Inflammatory macrophage (primary cell): ENCODE data around the gene BTN1A1.
"Not testable (repeated sequence)": the region's sequence is repeated elsewhere in the genome, so short reads cannot be mapped to it uniquely, and the experiment has no call there.

ENCODE experiments used
- DNase-seq, 2 donors: peaks; one replicate each; pipeline ENCODE4 v3.0.0-alpha.2; 2020 to 2022

Gene BTN1A1

DNA sequence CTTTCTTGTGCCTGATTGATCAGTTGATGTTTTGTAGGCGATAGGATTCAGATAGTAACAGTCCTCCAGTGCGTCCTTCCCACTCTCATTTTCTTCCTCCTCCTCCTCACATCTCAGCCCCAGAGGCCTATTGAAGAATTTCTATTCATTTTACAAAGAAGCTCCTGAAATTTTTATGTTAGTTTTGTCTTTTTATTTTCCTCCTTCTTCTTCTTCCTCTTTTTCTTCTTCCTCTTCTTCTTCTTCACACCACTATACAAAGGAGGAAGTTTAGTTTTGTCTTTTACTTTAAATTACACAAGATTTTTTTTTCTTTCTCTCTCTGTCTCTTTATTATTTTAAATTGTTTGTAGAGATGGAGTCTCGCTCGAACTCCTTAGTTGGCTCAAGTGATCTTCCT lies 23.2 kb upstream of the BTN1A1 start:
- peak in 1 of 2 donors; percentile 51 for DNase-seq

DNA sequence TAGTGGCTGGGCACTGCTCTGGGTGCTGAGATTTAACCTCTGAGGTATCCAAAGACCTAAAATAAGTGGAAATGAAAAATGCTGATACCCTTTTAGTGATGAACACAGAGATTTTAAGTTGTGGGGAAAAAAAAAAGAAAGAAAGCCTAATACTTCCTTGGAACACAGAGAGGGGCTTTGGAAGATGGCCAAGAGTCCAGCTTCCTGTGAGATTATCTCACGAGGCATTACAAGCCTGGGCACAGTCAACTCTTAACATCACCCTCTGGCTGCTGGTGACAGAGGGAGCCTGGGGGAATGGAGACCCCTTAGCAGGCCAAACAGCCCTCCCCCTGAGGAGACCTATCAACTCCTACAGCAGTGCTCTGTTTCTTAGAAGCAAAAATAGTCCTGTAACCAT lies 22.7 kb upstream of the BTN1A1 start:
- no peak for DNase-seq

DNA sequence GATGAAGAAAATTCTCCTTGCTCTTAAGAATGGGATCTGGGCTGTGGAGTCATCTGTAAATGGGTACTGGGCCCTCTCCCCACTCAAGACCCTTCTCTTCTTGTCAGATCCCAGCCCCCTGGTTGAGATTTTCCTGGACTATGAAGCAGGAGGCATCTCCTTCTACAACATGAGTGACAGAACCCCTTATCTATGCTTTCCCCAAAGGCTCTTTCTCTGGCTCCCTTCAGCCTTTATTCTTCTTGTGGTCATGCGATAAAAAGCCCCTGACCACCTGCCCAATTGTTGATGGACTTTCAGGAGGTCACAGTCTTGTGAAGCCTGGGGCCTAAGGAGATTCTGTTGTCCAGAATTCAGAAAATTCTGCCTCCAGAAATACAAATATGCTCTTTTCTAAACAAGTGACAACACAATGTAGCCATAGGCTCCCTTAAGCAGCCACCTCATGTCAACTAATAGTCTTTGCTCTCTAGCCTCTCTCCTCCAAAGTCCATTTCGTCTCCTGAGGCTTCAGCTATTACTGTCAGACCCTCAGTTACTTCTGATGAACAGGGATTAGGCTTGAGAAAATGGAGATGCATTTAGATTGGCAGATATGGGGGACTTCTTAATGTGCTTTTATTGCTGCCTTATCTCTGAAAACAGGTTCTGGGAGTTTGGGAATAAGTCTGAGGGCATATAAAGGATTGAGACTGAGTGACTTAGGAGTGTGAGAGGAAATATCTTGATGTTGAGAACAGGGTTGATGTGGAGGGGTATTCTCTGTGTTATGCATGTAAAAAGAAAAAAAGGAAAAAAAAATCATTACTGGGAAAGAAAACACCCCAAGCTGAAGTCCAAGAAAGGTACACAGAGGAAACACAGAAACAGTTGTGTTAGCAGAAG lies 21.8 kb upstream of the BTN1A1 start:
- DNase-seq, result no peak

DNA sequence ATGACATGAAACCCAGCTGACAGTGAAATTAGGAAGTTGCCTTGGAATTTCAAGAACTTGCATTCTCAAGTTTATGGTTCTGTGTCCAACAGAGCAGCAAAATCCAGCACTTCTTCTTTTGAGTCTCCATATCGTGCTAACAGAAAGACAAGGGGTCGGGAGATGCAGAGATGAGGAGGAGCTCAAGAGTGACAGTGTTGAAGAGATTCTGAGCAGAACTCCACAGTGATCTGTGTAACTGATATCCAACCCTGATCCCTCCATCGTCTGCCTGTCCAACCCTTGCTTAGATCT lies 21.2 kb upstream of the BTN1A1 start:
- DNase-seq, result peak; percentile 83 to 84

DNA sequence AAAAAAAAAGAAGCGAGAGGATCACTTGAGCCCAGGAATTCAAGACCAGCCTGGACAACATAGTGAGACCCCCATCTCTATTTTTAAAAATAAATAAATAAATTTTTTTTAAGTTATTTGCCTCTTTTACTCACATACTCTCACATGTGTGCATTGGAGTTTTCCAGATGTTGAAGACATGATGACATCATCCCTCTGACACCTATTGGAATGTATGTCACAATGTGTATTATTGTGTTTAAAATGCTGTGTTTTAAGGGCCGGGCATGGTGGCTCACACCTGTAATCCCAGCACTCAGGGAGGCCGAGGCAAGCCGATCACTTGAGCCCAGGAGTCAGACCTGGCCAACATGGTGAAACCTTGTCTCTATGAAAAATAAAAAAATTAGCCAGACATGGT lies 17.8 kb upstream of the BTN1A1 start:
- no peak for DNase-seq

DNA sequence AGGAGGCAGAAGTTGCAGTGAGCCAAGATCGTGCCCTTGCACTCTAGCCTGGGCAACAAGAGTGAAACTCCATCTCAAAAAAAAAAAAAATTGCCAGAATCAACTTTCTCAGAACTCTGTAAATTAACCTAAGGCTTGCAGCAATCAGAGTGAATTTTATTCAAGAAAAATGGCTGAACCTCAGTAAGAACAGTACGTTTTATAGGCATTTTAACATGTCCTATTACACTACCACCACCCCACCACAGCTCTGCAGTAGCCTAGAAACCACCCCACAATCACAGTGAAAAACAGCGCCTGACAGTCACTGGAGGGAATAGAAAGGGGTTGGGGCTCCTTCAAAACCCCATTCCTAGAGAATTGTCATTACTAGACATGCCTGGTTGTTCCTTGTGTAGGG lies 16.4 kb upstream of the BTN1A1 start:
- no peak for DNase-seq

DNA sequence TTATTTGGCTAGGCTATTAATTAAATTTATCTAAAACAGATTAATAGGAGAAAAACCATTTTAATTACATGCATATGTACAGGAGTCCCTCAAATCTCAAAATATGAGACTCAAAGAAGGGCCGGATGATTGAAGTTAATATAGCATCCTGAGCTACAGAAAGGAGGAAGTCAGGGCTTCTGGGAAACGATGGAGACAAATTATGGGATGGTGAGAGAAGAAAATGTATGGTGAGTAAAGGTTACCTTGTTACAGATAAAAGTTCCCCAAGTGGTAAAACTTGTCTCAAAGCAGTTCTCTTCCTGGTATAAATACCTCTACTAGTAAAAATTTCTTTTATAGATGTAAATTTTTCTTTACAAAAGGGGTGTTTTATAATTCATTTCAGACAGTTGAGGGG lies 15.9 kb upstream of the BTN1A1 start:
- no peak for DNase-seq

DNA sequence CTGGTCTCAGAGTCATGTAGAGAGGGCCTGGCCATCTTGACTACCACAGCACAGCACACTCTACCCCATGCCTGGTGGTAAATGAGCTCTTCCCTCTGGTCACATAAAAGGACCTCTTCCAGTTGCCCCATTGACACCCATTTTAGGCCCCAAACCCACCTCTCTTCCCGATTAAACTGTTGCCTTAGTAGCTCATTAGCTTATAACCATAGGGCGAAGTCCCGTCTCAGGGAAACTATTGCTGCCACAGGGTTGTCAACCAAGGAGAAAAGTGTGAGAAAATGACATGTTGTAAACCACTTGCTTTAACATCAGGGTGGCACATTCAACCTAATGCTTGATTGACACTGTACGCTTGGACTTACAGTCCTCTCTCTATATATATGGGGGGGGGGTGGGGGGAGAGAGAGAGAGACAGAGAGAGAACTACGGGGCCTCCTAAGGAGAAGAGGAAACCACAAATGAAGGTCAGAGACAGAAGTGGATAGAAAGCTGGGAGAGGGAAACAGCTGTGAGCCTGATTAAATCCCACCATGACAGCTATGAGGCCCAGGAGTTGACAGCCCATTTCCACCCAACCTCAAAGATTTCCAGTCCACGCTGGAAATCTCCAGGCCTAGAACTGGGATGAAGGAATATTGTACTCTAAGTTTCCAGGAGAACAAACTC lies 14.9 kb upstream of the BTN1A1 start:
- no peak for DNase-seq

DNA sequence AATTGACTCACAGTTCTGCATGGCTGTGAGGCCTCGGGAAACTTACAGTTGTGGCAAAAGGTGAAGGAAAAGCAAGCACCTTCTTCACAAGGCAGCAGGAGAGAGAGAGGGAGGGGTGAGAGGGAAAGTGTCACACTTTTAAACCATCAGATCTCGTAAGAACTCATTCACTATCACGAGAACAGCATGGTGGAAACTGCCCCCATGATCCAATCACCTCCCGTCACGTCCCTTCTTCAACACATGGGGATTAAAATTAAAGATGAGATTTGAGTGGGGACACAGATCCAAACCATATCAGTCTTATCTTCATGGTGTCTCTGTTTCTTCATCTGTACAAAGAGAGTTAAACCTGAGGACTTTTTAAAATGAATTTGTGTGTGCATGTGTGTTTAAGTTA lies 13.7 kb upstream of the BTN1A1 start:
- DNase-seq, result no peak

DNA sequence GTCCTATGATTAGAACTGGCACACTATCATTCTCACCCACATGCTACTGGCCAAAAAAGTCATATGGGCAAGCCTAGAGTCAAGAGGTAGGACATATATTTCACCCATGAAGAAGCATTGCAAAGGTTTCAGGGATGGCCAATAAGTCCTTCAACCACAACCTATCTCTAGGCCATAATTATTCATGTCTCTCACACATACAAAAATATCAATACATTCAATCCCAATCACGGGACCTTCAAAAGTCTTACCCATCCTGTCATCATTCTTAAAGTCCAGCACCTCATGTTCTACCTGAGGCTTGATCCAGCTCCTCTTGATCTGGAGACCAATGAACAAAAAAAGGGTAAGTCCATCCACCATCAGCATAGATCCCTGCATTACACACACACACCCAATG lies 12.6 kb upstream of the BTN1A1 start:
- DNase-seq, result no peak

DNA sequence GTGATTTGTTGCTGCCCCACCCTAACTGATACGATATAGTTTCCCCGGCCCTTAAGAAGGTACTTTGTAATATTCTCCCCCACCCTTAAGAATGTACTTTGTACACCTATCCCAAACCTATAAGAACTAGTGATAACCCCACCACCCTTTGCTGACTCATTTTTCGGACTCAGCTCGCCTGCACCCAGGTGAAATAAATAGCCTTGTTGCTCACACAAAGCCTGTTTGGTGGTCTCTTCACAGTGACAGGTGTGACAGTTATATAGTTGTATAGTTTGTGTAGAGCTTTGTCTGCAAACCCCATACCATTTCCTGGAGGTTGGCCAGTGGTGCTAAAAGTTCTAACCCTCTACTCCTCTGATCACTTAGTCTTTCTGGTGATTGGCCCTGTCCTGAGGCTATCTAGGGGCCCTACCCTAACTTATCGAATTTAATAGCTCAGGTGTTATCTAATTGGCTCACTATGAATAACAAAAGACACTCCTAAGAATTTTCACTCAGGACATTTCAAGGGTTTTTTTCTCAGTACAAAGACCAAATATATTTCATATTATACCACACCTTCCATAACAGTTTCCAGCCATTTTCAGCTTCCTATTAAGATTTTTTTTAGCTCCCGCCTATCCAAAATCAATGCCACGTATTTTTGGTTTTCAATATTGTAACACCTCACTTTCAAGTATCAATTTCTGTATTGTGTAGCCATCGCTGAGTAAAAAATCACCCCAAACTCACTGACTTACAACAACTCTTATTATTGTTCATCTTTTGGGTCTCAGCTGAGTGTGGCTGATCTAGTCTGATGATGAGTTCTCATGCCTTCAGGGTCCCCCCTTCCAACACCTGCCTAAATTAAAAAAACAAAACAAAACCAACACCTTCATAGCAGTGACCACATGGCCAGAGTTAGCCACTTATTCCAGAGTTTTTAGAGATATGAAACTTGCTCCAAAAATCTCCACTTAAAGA lies 9.8 kb upstream of the BTN1A1 start:
- DNase-seq, result no peak

DNA sequence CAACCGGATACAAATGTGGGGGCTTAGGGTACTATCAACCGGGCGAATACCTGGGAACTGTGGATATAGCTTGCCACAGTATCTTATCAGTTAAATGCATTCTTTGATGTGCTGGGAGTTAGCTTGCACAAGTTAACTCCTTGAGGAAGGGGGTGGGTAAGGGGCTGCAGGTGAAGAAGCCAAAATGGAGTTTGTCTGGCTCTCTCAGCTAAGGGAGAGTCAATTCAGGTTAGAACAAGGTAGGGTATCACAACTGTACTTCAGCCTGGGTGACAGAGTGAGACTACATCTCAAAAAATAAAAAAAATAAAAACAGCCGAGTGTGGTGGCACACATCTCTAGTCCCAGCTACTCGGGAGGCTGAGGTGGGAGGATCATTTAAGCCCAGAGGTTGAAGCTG lies 8.5 kb upstream of the BTN1A1 start:
- DNase-seq, result no peak

DNA sequence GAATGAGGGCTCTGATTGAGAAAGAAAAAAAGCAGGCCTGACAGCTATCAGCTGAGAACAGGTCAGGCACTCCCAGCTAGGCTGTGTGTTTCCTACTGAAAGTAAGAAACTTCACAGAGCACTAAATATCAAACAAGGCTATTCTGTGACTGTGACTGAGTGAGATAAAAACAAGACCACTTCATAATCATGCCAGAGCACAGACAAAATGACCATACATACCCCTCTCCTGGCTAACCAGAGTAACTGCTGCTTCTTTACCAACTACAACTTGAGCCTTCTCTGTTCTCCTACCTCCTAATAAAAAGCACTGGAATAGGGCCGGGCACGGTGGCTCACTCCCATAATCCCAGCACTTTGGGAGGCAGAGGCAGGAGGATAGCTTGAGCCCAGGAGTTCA lies 6.8 kb upstream of the BTN1A1 start:
- no peak for DNase-seq

DNA sequence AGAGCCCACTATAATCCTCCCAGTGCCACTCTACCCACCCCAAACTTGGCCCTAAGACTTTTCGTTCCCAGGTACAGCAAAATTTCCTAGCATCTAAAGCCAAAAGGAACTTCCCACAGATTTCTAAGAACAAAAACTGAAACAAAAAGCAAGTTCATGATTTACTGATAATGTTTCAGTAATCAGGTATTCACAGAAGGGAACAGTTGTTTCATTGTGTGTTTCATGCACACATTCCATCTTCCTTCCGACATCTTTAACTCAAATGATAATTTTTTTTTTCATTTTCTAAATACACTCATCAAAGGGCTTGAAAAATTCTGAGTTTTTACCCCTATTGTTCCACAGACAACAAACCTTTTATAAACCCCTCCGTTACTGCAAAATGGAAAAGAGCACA lies 6.0 kb upstream of the BTN1A1 start:
- DNase-seq, result no peak

DNA sequence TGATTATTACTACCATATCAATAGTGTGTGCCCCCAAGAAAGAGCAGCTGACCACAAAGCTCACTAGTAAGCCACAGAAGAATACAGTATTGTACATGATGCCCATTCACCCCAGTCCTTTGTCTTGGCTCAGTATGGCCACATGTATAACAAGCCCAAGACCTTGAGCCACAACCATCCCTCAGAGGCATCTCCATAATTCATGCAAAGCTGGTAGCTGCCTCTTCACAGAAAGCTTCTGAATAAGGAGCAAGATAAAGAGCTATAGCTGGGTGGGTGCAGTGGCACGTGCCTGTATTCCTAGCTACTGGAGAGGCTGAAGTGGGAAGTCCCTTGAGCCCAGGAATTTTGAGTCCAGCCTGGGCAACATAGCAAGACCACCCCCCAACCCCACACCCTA lies 4.8 kb upstream of the BTN1A1 start:
- DNase-seq, result no peak

DNA sequence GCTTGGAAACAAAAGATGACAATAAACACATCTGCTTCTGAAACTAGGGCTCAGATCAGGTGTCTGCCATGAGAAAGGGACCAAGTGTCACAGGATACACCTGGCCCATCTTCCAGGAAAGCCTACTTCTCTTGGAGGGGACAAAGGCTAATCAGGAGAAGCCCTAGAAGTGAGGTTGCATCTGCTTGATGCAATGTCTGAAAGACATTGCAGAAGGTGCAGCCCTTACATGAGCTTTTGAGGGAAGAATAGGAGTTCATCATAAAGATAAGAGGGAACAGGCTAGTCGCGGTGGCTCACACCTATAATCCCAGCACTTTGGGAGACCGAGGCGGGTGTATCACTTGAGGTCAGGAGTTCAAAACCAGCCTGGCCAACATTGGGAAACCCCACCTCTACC lies 2.5 kb upstream of the BTN1A1 start:
- DNase-seq, result no peak

DNA sequence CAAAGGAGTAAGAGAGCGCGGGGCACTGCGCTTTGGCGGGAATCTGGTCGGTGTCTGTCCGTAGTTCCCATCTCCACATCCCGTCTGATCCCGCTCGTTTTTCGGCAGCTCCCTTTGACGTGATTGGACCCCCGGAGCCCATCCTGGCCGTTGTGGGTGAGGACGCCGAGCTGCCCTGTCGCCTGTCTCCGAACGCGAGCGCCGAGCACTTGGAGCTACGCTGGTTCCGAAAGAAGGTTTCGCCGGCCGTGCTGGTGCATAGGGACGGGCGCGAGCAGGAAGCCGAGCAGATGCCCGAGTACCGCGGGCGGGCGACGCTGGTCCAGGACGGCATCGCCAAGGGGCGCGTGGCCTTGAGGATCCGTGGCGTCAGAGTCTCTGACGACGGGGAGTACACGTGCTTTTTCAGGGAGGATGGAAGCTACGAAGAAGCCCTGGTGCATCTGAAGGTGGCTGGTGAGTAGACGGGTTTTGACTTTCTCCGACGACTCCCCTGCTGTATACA lies 1.4 kb downstream of the BTN1A1 start:
- peak; percentile 20 to 43 for DNase-seq

DNA sequence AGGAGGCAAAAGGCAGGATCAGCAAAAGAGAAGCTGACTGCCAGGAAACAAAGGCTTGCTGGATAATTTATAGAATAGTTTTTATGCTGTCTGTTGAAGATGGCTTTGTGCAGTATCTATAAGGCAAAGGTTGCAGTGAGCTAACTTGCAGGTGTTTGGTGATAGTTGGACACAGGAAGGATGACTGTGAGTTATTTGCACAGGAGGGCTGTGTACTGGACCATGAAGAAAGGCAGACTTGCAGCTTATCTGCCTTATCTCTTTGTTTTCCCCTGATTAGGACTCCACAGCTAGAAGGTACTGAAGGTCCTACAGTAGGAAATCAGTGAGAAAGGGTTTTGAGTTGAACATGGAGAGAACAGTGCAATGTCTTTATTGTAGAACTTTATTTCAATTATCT lies 2.1 kb downstream of the BTN1A1 start:
- no peak for DNase-seq

DNA sequence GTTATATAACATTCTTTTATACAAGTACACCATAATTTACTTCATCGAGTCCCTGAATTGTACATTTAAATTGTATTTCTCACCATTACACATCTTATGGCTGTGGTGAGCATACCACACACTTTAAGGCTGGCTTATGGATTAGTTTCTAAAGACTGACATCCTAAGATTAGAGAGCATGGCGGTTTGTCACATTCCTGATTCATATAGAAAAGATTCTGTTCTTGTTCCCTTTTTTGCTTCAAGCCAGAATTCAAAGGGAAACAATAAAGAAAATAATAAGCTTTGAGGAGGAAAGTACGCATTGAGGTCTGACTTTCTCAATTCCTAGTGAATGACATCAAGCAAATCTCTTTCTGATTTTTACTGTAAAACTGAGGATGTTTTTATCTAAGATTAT lies 2.5 kb downstream of the BTN1A1 start:
- DNase-seq, result peak in 1 of 2 donors; percentile 28

DNA sequence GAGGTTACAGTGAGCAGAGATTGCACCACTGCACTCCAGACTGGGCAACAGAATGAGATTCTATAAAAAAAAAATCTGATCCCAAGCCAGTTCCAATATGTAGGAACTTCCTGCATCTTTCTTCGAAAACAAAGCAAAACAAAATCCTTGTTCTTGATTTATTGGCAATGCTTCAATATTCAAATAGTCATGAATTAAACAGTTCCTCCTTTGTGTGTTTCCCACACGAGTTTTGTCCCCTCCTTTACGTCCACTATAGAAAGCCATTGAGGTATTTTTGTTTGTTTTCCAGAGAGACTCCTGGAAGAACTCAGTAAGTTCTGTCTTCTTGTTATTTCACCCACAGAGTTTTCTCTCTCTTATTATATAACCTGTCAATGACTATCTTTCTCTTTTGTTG lies 7.6 kb downstream of the BTN1A1 start:
- no peak for DNase-seq

DNA sequence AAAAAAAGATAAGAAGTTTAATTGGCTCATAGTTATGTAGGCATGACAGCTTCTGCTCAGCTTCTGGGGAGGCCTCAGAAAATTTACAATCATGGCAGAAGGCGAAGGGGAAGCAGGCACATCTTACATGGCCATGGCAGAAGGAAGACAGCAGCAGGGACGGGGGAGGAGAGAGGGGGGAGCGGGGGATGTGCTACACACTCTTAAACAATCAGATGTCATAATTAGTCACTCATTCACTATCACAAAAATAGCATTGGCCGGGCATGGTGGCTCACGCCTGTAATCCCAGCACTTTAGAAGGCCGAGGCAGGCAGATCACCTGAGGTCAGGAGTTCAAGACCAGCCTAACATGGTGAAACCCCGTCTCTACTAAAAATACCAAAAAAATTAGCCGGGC lies 10.9 kb downstream of the BTN1A1 start:
- not testable (repeated sequence) for DNase-seq

DNA sequence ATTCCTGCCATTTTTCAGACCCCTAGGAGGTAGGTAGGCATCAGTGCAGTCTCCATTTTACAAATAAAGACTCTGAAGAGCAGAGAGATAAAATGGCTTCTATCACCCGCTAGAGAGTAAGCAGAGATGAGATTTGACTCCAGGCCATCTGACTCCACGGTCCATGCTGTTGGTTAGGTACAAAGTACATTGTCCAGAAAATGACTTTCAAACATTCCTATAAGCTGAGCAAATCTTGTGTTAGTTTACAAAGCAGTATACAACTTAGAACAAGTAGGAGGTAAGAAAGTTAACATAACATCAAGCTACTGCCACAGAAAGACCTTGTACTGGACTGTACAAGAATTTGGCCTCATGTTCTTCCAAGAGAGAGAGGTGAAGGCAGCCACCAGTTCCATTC lies 14.9 kb downstream of the BTN1A1 start:
- DNase-seq, result no peak
